ENCODE results near the gene TTC39B. TPM values are rescaled to one million over a fixed set of nuclear protein-coding genes. Genes with fewer than 3 reads are reported as not detected.

TTC39B gene
- total RNA-seq, 1 experiment from 2014 or later, result 7.4 TPM

GRCh38 chr9:15311607-15312006, 4.6 kb upstream of the TTC39B start:
- no peaks in the 10 kb centered on the region for H3K9me2 ChIP-seq (ENCODE audit: insufficient read depth)
- no peak overlapping the region for H3K9ac ChIP-seq (ENCODE audit: low read length)
- ChIA-PET RAD21 (ENCODE audit: low non-redundant PET in 1 of 2, low total read pairs in 2 of 2, uncharacterized antibody in 2 of 2, unreplicated experiment in 2 of 2) (no interaction called here), CTCF (interaction anchor here (0.6 to 1.3 kb wide), 2 partner anchors 80 to 521 kb away, joined by 3 read pairs; no protein-coding TSS in a partner anchor), POLR2A (no interaction called here)
- no peaks in the 10 kb centered on the region for H4K20me1 ChIP-seq (ENCODE audit: insufficient read depth)
- DNase-seq (ENCODE audit: low read depth, low spot score) (no peak), ATAC-seq (no peak)
- no peaks in the 10 kb centered on the region for H3K79me2 ChIP-seq (ENCODE audit: insufficient read depth, low read length)
- no peak overlapping the region for H3K4me3 ChIP-seq (replicated peaks in 1 of 2; ENCODE audit: low read depth in 1 of 2, low read length in 2 of 2)
- BruUV-seq (replicated peaks), result no TSS peak
- no peaks in the 10 kb centered on the region for H3K27me3 ChIP-seq (ENCODE audit: insufficient read depth, low read length)
- intact Hi-C loops (cut with micrococcal nuclease), result no loop called here
- no peak for TF ChIP-seq MAX (IDR thresholded peaks at IDR 0.05)
- TF ChIP-seq SIN3A (IDR thresholded peaks at IDR 0.05; ENCODE audit: low read depth), result no peak
- TF ChIP-seq, protein P1, sequence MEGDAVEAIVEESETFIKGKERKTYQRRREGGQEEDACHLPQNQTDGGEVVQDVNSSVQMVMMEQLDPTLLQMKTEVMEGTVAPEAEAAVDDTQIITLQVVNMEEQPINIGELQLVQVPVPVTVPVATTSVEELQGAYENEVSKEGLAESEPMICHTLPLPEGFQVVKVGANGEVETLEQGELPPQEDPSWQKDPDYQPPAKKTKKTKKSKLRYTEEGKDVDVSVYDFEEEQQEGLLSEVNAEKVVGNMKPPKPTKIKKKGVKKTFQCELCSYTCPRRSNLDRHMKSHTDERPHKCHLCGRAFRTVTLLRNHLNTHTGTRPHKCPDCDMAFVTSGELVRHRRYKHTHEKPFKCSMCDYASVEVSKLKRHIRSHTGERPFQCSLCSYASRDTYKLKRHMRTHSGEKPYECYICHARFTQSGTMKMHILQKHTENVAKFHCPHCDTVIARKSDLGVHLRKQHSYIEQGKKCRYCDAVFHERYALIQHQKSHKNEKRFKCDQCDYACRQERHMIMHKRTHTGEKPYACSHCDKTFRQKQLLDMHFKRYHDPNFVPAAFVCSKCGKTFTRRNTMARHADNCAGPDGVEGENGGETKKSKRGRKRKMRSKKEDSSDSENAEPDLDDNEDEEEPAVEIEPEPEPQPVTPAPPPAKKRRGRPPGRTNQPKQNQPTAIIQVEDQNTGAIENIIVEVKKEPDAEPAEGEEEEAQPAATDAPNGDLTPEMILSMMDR (IDR thresholded peaks at IDR 0.05 in 2 of 3, conservative IDR thresholded peaks at IDR 0.05 in 1 of 3; ENCODE audit: borderline replicate concordance in 1 of 3, insufficient read depth in 1 of 3, low read depth in 2 of 3, low read length in 2 of 3), result no peak
- no peak for TF ChIP-seq ATF3 (IDR thresholded peaks at IDR 0.05)
- no peak for TF ChIP-seq ZFX (IDR thresholded peaks at IDR 0.05)
- TF ChIP-seq ELF1 (IDR thresholded peaks at IDR 0.05; ENCODE audit: borderline replicate concordance, low read depth), result no peak
- no peak for TF ChIP-seq EZH2 (IDR thresholded peaks at IDR 0.05)
- no peak for TF ChIP-seq SRF (IDR thresholded peaks at IDR 0.05; ENCODE audit: low read depth)
- TF ChIP-seq TCF7L2 (IDR thresholded peaks at IDR 0.05; ENCODE audit: borderline replicate concordance, extremely low read depth, insufficient read depth, insufficient read length), result no peak
- TF ChIP-seq CBX3 (IDR thresholded peaks at IDR 0.05; ENCODE audit: low read depth), result no peak
- no peak; the same call in 1 of the 2 replicates for TF ChIP-seq RAD21 (IDR thresholded peaks at IDR 0.05; ENCODE audit: low read depth)
- TF ChIP-seq POLR2AphosphoS5 (IDR thresholded peaks at IDR 0.05; ENCODE audit: low read depth, low read length), result no peak
- no peak for TF ChIP-seq YY1 (IDR thresholded peaks at IDR 0.05; ENCODE audit: extremely low read depth, insufficient replicate concordance, low read depth, low read length)
- TF ChIP-seq REST (IDR thresholded peaks at IDR 0.05; ENCODE audit: low read depth), result no peak
- no peak for TF ChIP-seq JUND (IDR thresholded peaks at IDR 0.05)
- no peak for TF ChIP-seq ZNF274 (IDR thresholded peaks at IDR 0.05; ENCODE audit: low read depth, low read length)
- TF ChIP-seq POLR2A (IDR thresholded peaks at IDR 0.05; ENCODE audit: borderline replicate concordance, extremely low read depth, insufficient read depth, insufficient read length), result no peak
- no peak for TF ChIP-seq CEBPB (IDR thresholded peaks at IDR 0.05; ENCODE audit: low read depth)
- no peak for TF ChIP-seq FOSL1 (IDR thresholded peaks at IDR 0.05; ENCODE audit: low read depth)
- no peak overlapping the region for H2AFZ ChIP-seq (ENCODE audit: low read depth, low read length, poor library complexity, severe bottlenecking)
- peaks cover 1 to 11% of the 10 kb centered on the region in 2 experiments; a peak in 3 of 4 replicates for H3K4me1 ChIP-seq (ENCODE audit: control insufficient read depth in 1 of 2, insufficient read depth in 2 of 2, low read length in 2 of 2)
- H3K4me2 ChIP-seq (ENCODE audit: low read length), result no peak overlapping the region
- no peaks in the 10 kb centered on the region for H3K9me3 ChIP-seq (ENCODE audit: control insufficient read depth in 1 of 2, insufficient read depth in 1 of 2, low read depth in 1 of 2, low read length in 2 of 2)
- H3K36me3 ChIP-seq (ENCODE audit: control insufficient read depth in 1 of 2, insufficient read depth in 2 of 2, low read length in 2 of 2), result no peaks in the 10 kb centered on the region
- H3K27ac ChIP-seq (ENCODE audit: low read depth, low read length), result no peak overlapping the region
